ENCODE results near the gene HGFAC.

Gene HGFAC

GRCh38 chr4:3489451-3489962 is 47.7 kb downstream of the HGFAC start:
- no peak for TF ChIP-seq CTCF (IDR thresholded peaks at IDR 0.05; ENCODE audit: low read depth, low read length)
- H3K4me3 ChIP-seq (ENCODE audit: low read depth, low read length) = no peak overlapping the region

- no peak for TF ChIP-seq CTCF (IDR thresholded peaks at IDR 0.05; ENCODE audit: low read depth, low read length)
- no peak overlapping the region for H3K4me3 ChIP-seq (ENCODE audit: low read depth, low read length)
Measured at GRCh38 chr4:3491681-3492405, 50.1 kb downstream of the HGFAC start.

GRCh38 chr4:3492741-3493719 is 51.3 kb downstream of the HGFAC start:
- TF ChIP-seq CTCF (IDR thresholded peaks at IDR 0.05; ENCODE audit: low read depth, low read length) = no peak
- no peak overlapping the region for H3K4me3 ChIP-seq (ENCODE audit: low read depth, low read length)

GRCh38 chr4:3493720-3494461 is 52.1 kb downstream of the HGFAC start:
- H3K4me3 ChIP-seq (ENCODE audit: low read depth, low read length) = no peak overlapping the region
- TF ChIP-seq CTCF (IDR thresholded peaks at IDR 0.05; ENCODE audit: low read depth, low read length) = no peak

GRCh38 chr4:3494462-3494871 is 52.7 kb downstream of the HGFAC start:
- no peak overlapping the region for H3K4me3 ChIP-seq (ENCODE audit: low read depth, low read length)
- TF ChIP-seq CTCF (IDR thresholded peaks at IDR 0.05; ENCODE audit: low read depth, low read length) = no peak

GRCh38 chr4:3495204-3495975 is 53.6 kb downstream of the HGFAC start:
- TF ChIP-seq CTCF (IDR thresholded peaks at IDR 0.05; ENCODE audit: low read depth, low read length) = no peak
- no peak overlapping the region for H3K4me3 ChIP-seq (ENCODE audit: low read depth, low read length)

All from WI38 (cell line).